GM18867 (cell line): ENCODE data around the gene SPATS2L.
A peak's percentile ranks its signal among the peaks of the same experiment; 100 is the strongest.

ENCODE experiments used
- ATAC-seq: cut with Tn5 transposase; IDR thresholded peaks from one replicate; pipeline ENCODE4 v1.9.1; 2021; ENCODE audit warnings: mild to moderate bottlenecking, moderate library complexity; ENCODE audit not compliant: unreplicated experiment

The SPATS2L gene

DNA sequence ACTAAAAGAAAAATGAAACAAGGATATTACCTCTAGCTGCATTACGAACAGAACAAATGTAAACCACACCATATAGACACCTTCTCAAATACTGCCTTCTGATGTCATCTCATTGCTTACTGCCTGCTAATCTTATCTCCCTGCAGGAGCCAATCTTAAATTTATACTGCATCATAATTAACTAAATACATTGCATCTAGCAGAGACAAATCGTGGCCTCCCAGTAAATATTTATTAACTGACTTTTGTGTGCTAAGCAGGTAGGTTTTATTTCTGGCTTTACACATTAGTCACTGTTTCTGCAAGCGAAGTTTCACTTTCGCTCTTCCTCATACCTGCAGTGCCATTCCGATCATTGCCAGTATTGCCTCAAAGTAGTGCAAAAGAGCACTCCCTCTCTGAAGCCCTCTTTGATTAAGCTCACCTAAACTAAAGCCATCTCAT lies 67.5 kb downstream of the SPATS2L start:
- ATAC-seq, result peak; percentile 97

DNA sequence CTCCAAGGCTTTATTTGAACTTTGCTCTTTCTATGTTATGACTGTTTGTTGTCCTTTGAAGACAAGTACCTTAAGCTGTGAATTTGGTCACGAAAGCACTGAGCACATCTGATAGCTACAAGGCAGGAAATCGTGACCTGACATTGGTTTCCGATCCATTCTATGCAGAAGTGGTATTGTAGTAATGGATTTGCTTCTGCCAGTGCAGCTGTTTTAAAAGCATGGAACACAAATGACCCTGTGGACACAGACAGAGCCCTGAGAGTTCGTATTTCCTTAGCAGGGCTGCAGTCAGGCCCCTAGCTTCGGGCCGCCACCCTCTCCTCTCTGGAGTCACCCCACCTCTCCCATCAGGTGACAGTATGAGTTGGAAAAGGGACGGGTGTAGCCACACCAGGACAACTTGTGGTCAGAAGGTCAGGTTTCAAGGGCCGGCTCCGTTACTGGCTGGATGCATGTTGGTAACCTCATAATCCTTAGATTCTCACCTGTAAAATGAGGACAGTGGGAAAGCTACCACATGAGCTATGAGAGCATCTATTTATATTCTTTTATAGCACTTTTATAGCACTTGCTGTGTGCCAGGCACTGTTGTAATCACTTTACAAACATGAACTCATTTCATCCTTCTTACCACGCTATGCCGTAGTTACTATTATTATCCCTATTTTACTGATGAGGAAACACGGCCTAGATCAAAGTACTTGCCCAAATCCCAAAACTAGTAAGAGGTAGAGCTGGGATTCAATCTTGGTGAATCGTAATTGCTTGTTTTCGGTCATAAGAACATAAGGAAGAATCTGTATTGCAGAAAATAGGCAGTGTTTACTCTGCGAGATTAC lies 70.2 kb downstream of the SPATS2L start:
- no peak for ATAC-seq

DNA sequence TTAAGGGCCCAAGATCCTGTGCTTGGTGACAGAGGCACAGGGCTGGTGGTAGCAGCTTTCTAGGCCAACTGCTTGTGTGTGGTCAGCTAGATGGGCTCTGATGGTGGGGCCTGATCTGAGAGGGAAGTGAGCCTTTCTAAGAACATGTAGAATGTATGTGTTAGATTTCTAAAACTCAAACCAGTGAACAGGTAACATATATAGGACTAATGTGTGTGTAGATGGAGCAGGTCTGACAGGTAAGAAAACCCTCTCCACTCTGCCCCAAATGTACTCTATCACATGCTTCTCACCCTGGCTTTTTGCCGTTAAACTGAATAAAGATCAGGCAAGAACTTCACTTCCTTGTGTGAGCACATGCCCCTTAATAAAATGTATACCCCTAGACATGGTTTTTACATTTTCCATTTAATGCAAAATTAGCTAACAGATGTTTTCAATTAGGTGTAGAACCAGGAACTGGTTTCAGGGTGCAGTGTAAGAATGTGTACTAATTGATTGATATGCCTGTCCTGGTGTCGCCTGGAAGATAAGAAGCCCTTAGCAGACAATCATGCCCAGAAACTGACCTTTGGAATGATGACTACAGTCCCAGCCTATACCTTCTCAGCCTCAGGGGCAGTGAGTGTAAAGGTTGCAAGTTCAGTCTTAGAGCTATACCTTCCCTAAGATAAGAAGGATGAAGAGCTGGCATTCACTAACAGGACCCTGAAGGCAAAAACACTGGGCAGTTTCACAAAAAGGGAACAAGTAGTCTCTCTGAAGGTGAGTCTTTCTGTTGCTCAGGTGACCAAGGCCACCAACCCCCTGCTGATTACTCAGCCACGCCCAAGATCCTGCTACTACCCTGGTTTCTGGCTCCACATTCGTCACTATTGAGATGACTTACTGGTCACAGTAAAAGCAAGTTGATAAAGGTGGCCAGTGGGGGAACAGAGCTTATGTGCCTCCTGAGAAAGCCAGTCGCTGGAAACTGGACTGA lies 71.2 kb downstream of the SPATS2L start:
- ATAC-seq, result no peak

DNA sequence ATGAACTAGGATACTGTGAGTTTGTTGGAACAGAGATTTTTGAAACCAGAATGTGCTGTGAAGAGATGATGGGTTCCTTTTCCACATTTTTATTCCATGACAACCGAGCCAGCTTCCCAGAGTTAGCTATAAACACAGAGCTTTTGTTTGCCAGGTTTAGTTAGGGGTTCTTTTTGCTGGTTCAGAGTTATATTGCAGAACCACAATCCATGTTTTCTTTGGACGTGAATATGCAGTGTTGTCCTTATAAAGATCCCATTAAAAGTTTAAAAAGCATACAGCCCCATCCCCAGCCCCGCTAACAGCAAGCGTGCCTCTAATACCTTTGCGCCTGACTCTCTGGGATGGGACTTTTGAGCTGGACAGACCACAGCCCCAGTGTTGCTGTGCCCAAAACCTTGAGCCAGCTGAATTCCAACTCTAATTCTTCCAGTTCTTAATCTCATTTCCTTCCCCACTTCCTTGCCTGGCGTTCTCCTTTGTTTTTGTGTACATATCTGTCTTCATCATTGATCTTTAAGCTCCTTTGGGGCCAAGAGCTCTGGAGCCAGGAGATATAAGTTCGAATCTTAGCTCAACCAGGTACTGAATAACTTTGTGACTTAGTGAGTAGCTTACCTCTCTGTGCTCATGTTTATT lies 72.3 kb downstream of the SPATS2L start:
- no peak for ATAC-seq

- no peak for ATAC-seq
Measured at GRCh38 chr2:200379481-200380090, 73.1 kb downstream of the SPATS2L start.

DNA sequence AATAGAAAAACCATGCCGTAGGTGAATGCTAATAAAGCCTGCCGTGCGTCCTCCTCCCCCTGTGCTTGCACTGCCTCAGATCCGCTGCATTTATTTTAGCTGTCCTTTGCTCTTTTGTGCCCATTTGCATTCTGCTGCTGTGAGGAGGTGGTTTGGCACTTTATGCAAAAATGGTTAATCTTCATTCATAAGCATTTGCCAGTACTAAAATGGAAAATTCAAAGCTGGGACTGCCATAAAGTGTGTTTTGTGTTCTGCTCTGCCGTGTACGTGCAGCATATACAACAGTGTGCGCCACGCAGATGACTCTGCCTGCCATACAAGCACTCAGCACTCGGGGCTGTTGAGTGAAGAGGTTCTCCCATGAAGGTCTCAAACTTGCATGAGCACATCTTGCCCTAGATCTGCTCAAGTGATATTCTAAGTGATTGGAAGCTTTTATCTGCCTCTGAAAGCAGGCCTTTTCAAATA lies 73.6 kb downstream of the SPATS2L start:
- no peak for ATAC-seq

DNA sequence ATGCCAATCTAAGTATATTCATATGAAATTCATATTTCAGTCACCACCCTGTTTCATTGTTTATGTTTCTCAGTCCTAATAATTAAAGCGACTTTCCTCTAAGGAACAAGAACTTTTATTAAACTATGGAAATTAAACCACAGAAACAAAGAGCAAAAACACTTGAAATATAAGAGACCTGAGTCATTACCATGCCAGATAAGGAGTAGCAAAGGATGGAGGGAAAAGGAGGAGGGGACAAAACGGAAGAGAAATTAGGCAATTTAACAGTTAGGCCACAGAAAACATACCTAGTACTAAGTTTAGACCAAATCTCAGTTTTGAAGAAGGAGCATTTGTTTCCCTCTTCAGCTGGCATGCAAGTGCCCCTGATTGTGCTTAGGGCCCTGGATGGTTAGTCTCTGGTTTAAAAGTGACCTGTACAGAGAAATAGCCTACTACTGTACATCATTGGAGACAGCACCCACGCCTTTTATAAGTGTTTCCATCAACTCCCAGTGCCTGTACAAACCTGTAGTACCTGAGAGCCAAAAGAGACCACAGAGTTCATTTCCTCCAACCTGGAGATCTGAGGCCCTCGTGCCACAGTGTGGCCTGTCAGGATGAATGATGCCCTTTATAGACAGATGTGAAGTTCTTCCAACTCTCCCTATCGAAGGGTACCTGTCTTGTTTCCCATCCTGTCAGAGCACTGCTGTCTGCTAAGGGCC lies 74.5 kb downstream of the SPATS2L start:
- ATAC-seq, result no peak

- ATAC-seq, result no peak
Measured at GRCh38 chr2:200382874-200383273, 76.4 kb downstream of the SPATS2L start.

DNA sequence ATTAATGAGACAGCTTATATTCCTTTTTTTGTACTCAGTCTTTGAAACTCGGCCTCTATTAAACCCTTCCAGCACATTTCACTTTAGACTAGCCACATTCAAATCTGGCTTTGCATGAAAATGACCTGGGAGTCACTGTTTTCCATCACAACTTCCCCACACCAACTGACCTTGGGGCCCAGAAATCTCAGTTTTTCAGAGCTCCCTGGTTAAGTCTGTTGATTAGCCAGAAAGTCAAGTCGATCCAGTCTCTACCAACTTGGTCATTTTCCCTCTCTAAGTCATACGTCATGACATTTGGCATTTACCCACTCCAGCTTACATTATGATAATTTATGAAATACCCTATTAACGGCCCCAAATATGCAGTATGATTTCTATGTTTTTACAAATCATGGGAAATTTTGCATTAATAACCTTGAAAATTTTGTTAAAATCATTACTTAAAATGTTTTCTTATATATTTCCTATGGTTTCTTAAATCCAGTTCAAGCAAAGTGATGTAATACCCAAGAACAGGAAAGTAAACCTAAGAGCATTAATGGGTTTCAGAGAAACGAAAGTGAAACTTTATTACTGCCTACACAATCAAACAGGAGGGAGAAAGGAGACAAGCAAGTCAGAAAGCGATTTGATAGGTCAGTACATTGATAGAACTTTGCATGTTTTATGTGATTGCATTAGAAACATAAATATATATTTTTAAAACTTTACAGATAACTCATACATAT lies 77.1 kb downstream of the SPATS2L start:
- peak; percentile 66 for ATAC-seq

DNA sequence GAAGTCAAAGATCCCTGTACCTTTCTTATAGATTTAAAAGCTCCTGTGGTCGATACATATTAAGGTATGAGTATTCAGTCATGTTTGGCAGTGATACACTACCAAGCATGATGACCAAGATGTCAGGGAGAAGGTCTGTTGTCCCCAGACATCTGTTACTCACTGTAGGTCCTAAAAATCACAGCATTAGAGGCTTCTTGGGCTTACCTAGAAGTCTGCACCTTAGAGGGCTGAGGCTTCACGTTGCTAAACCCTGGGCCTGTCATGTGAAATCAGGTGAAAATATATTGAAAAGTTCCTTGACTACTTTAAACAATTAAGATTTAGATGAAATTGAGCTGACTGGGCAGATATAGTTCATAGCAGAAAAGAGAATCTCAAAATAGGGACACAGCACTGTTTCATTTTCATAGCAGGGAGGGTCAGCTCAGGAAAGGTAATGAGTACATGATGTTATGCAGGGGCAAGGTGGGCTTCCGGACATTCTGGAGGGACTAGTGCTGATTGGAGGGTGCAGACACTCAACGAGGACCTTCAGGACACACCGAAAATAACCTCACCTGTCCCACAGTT lies 78.7 kb downstream of the SPATS2L start:
- ATAC-seq, result no peak

- no peak for ATAC-seq
Measured at GRCh38 chr2:200393191-200393590, 86.7 kb downstream of the SPATS2L start.

DNA sequence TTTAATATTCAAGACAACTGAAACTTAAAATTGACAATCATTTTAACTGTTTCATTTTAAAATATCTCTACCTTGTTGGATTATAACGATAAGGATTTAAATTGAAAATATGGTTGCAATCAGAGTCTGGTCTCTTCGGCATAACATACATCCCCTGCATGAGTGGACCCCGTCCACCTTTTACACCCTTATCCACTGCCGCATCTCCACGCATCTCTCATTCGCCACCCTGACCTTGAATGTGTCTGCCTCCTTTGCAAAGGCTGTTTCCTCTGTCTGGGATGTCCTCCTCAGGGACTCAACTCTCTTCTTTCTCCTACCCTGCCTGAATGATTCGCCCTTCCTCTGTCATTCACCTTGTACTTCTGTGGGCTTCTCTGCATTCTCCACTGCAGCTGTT lies 87.6 kb downstream of the SPATS2L start:
- no peak for ATAC-seq

DNA sequence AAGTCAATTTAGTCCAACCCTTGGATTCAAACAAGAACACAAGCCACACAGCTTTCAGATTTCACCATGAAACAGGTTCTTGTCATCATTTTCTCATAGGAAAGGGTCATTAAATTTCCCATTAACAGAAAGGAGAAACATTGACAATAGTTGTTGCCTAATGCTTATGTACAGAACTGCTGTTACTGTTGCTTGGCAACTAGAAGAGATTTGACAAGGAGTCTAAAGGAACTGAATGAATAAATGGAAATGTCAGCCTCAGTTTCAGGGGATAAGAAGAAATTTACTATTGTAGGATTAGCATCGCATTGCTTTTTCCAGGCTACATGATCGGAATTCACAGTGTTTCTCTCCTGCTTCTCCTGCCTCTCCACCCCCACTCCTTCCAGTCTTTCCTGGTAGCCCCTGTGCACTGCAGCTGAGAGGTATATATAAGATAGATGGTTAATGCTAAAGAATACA lies 90.3 kb downstream of the SPATS2L start:
- no peak for ATAC-seq

DNA sequence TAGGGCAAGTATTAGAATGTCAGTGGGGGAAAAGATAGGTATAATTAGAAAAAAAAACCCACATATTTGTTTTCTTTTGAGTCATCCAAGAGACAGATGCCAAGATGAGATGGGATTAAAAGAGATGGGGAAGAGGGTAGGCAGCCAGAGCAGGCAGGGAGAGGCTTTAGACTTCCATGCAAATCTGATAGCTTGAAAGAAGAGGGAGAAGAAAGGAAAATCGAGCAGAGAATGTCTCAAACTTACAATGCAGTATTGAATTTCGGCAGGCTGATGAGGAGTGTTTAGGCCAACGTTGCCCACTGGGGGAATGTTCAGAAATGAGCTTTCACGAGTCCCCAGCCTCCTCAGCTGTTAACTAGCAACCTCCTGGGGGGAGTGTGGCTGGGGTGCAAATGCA lies 91.3 kb downstream of the SPATS2L start:
- ATAC-seq, result no peak

GRCh38 chr2:200399046-200399445 lies 92.6 kb downstream of the SPATS2L start:
- ATAC-seq, result no peak

- ATAC-seq, result no peak
Measured at GRCh38 chr2:200399636-200400035, 93.1 kb downstream of the SPATS2L start.

GRCh38 chr2:200403814-200404213 lies 97.3 kb downstream of the SPATS2L start:
- no peak for ATAC-seq

DNA sequence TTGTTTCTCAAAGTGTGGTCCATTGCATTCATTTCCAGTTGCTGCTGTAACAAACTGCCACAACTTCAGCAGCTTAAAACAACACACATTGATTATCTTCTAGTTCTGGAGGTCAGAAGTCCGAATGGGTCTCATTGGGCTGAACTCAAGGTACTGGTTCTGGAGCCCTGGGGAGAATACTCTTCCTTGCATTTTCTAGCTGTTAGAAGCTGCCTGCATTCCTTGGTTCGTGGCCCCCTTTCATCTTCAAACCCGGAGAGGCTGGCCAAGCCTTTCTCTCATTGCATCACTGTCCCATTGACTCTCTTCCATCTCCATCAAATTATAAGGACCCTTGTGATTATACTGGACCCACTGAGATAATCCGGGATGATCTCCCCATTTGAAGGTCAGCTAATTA lies 98.1 kb downstream of the SPATS2L start:
- no peak for ATAC-seq
